GM04503 (cell line): ENCODE data around the gene ATRIP.

Experiments used
- DNase-seq: peaks from one replicate; pipeline ENCODE4 v3.0.0-alpha.2; 2012; ENCODE audit warnings: low read depth

ATRIP gene

DNA sequence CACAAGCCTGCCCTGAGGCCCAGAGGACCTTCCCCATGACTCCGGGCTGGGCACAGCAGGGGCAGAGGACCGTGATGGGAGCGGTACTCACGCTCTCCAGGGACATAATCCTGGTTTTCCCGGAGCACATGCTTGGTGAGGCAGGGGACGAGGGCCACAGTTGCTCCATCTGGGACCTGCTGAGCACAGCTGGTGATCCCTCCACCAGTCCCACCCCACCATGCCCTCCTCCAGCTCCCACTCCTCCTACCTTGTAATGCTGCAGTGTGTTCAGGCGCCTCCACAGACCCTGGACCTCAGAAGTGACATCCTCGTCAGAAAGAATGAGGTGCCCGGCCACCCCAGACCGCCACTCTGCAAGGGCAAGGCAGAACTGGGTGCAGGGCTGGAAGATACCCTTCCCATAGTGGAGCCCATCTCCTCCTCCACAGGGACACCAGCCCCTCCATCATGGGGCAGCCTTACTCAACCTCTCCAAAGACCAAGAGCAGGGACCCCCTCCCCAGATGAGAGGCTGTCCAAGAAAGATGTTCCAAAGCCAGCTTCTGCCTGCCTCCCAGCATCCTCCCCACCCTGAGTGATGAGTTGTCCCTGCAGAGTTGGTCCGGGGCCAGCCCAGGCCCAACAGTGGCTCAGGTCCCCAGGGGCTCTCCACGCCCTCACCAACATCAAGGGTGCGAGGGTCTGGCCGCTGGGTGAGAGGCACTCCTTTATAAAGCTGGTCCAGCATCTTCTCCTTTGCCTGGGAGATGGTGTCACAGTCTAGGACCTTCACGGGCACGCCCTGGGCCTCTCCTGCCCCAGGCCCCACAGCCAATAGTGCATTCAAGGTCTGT, 36.1 kb upstream of the ATRIP start:
- no peak for DNase-seq

DNA sequence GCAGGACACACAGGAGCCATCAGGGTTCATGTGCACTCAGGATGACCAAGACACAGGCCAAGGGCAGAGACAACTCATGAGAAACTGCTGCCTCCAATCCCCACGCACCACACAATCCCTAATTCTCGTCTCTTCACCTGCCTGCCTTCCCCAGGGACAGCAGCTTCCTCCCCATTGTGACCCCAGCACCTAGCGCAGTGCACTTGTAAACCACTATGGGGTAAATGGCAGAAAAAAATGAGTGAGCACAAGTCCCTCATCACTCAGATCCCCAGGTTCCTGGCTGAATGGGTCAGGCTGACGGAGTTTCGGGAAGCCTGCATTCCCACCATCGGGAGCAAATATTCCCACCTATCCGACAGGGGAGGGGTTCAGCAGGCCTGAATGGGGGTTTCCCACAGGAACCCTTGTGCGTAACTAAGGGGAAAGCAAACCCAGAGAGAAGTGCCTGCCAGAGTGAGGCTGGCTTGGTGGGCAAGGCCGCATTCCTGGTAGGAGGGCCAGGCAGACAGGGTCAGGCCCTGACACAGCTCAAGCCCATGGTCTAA, 35.4 kb upstream of the ATRIP start:
- DNase-seq = no peak

DNA sequence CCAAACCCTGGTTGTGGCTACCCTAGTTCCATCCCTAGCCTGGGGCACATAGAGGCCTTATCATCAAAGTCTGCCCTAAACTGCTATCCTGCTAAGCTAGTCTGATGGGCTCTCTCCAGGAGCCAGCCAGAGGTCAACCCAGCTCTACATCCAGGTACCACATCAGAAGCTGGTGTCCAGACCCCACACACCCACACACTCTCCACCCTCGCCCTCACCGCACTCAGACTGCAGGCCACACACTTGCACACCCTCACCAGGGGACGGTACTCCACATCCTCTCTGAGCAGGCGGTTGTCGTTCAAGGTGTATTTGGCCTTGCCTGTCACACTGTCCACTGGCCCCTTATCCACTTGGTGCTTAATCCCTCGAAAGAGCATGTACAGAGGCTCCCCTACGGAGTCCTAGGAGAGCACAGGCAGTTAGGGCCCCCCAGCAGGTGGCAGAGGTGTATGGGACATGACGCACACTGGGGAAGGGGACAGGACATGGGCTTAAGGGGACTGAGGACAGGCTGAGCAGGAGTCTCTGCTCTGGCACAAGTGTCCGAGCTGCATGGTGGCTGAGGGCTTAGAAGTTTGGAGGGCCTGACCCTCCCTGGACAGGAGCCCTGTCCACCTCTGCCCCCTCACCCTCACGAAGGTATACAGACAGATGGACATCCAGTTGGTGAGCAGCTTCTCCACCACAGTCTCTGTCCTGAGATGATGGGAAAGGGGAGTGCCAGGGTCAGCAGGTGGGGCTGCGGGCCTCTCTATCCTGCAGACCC, 34.7 kb upstream of the ATRIP start:
- DNase-seq = no peak

DNA sequence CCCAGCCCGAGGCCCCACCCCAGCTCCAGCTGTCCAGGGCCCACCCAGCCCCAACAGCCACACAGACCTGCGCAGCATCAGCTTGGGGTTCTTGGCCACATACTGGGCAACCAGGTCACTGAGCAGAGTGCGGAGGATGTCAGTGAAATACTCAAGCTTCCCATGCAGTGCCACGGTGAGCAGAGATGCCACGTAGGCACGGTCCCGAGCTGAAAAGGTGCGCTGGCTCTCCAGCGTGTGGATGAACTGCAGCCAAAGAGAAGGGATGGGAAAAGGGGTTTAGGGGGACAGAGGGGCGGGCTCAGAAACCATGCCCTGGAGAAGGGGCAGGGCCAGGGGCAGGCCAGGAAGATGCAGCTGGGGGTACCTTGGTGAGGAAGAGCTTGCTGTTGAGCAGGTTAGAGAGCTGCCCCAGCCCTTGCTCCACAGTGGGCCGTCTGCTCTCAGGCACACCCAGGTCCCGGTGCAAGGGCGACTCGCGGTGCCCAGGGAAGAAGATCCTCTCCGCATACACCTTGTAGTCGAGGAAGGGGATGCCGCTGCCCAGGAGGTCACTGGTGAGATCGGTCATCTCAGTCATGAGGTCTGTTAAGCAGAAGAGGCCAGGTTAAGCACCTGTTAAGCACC, 34.0 kb upstream of the ATRIP start:
- DNase-seq = no peak

DNA sequence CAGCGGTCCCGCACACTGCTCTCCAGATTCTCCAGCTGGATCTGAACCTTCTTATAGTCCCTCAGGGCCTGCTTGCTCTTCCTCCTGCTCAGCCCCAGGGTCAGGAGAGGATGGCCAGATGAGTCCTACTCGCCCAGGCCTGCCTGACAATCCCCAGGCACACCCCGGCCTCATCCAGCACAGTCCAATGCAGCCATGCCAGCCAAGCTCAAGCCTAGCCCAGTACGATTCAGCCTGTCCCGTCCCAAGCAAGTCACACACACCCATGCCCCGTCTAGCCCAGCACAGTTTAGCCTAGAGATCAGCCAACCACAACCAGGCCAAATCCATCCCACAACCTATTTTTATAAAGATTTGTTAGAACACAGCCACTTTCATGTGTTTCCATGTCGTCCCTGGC, 33.5 kb upstream of the ATRIP start:
- no peak for DNase-seq

DNA sequence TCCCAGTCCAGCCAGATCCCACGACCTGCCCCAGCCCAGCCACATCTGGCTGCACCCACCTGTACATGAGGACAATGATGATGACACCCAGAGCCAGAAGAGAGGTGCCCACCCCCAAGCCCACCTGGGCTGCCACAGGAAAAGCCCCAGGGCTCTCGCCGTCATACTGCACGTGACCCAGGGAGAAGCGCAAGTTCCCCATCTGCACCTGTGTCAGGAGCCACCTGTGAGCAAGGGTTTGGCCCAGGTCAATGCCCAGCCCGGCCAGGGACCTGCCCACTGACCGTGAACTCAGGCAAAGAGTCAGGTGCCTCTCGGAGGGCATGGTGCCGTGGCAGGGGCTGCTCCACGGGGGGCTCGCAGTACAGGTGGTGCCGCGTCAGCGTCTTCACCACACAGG, 32.9 kb upstream of the ATRIP start:
- no peak for DNase-seq

DNA sequence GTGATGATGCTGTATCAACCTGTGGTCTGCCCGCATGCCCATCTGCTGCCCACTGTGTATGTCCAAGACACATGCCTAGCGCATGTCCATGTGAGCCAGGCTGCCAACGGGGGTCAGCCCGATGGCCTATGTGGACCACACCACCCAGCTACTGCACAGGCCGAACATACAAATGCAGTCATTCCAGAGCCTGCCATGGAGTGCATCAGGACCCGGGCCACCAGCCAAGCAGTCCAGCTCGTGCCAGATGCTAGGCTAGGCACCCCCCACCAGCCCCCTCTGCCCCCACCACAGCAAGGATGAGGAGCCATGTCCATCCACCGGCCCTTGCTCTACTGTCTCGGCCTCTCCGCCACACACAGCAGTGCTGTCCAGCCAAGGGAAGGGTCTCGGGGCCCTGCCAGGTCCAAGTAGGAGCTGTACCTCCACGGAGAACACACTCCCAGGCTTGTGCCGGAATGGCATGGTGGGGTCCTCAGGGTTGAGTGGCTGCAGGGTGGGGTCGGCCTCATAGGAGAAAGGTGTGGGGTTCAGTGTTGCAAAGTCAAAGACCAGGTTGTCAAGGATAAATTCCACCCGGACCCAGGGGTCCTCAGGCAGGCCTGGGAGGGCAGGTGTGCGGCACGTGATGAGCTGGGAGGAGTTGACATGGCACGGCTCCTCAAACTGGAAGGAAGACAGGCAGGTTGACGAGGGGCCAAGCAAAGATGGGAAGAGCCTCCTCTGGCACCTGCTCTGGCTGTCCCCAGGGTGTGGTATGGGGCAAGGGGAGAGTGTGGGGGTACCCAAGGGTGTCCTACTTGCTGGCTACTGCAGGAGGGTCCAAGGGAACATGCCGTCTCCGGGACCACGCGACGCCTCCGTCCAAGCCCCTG, 31.9 kb upstream of the ATRIP start:
- DNase-seq = no peak

DNA sequence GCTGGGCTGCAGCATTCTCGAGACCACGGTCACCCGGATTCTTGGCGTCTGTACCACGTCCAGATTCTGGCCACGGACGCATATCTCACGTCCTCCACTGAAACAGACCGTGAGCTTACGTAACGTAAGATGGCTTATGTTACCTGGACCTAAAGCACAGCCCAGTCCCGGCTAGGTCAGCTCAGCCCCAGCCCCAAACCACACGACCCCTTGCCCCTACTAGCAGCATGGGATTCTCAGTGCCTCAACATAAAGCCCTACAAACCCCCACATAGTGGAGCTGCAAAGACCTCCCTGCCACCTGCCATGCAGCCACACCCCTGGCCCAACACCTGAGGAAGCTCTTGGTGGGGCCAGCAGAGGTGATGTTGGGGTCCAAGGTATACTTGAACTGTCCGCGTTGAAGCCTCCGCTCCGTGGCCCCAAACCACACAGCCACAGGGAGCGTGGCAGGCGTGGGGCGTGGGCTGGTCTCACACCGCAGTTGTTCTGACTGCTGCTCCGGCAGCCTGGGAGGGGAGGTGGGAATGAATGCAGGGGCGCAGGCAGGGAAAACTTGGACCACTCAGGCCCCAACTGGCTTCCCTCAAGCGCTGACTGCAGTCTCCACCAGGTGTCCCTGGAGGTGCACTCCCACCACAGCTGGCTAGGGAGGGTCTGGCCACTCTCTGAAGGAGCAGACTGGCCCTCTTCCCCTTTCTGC, 31.1 kb upstream of the ATRIP start:
- DNase-seq = no peak

DNA sequence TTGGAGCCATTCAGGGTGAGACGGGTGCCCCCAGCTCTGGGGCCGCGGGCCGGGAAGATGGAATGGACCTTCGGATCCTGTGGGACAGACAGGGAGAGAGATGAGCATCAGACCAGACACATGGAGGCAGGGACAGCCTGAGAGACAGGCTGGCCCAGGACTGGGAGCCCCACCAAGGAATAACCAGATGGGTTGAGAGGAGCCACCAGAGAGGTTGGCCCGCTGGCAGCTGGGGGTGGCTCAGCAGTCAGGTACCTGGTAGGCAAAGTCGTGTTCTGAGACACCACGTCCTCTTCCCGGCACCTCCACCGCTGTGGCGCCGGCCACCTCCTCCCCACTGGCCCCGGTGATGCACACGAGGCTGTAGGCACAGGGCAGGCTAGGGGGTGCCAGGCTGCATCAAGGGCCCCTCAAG, 30.4 kb upstream of the ATRIP start:
- no peak for DNase-seq

DNA sequence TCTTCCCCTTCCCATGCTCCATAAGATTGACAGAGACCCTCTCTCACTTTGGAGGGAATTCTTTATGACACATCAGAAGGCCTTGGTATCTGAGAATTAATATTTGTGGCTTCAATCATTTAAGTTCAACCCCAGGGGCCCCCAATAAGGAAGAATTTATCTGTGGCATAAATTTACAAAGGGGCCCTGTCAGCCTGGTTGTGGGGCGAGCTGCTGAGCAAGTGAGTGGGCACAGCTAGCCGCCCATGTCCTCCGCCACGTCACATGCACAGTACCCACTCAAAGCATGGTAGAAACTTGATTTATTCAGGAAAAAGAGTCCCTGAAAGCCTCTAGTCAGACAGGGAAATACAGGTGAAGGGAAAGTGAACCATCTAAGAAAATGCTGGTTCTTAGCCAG, 30.0 kb upstream of the ATRIP start:
- DNase-seq = no peak

DNA sequence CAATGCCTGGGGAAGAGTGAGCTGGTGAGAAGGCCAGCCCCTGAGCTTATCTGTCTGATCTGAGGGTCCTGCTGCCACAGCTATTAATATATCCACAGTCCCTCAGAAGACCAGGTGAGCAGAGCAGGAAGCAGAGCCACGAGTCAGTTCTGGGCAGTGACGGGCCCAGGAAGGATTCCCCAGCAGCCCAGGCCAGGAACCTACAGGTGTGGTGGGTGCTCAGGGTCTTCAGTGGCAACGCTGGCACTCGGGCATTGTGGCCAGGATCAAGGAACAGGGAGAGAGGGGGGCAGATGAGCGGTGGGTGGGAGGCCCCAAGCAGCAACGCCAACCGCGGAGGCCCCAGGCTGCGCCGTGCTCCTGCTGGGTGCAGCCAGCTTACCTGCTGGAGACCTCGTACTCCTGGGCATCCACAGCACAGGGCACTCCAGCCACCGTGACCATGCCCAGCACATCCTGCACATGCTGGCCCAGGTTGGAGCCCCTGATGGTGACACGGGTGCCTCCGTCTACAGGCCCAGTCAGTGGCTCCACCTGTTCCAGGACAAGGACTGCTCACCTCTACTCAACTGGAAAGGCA, 28.9 kb upstream of the ATRIP start:
- DNase-seq = no peak

DNA sequence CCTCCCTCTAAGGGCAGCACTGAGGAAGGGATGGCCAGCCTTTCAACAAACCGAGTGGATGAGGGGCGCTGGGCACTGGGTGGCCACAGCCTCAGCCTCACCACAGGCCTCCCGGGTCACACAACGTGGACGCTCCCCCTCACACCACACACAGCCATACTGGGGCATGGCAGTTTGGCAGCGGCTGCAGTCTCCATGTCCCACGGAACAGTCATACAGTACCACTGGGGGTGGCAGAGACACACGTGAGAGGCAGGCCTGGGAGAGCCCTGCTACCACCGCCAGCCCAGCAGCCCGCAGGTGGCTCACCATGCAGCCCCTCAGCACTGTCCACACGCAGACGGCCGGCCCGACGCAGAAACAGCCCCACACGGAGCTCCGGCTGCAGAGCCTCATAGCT, 28.4 kb upstream of the ATRIP start:
- DNase-seq = no peak

DNA sequence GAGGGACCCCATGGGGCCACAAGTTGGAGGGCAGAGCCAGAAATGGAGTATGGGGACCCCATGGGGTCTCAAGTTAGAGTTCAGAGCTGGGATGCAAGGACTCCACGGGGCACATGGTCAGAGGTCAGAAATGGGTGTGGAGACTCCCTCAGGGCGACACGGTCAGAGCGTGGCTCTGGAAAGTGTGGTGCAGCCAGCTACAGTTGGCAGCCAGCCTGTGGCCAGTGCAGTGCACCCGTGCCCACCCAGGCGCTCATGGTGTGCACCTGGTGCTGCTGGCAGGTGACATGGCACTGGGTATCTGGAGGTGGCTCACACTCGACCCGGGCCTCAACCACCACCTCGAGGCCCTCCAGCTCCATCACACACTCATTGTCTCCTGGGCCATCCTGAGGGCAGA, 27.9 kb upstream of the ATRIP start:
- DNase-seq = no peak

DNA sequence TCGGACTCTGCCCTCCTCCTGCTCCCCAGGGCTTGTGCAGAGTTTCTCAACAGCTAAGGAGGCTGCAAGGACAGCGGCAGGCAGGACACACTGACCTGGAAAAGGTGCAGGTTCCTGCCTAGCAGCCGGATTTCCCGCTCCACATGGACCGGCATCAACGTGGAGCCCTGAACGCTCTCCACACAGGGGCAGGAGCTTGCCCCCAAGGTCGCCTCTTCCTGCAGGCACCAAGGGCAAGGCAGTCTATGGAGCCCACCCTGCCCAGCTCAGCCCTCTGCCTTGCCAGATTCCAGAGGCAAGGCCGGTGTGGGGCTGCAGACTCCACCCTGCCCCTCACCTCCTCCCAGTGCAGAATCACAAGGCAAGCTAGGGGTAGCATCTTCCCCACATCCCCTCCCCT, 27.4 kb upstream of the ATRIP start:
- DNase-seq = no peak

DNA sequence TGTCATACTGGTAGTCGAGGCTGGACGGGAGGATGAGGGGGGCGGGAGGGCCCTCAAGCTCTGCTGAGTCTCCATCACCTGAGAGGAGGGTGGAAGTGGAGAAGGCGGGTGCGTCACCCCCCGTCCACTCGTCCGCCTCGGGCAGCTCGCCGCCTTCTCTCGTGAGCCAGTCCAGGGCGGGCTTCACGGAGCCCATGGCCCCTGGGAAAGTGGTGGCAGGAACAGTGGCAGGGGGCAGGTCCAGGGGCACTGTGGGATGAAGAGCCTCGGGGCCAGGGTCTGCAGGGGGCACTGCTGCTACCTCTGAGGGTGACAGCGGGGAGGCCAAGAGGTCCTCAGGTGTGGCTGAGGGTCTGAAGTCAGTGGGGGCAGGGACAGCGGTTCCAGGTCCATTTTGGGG, 26.9 kb upstream of the ATRIP start:
- no peak for DNase-seq

DNA sequence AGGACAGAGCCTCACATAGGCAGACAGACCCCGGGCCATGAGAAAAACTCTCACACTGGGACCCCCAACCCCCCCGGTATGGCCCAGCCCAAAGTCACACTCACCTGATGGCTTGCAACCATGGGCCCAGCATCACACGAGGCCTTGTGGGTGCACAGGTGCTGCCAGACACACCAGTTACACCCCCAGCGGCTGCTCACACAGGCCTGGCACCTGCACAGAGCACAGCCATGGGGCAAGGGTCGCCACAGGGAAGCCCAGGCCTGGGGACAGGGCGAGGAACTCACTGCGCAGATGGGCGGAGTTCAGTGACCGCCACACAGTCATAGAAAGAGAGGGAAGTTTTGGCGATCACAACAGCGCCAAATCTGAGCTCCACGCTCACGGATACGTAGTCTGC, 26.0 kb upstream of the ATRIP start:
- DNase-seq = no peak

DNA sequence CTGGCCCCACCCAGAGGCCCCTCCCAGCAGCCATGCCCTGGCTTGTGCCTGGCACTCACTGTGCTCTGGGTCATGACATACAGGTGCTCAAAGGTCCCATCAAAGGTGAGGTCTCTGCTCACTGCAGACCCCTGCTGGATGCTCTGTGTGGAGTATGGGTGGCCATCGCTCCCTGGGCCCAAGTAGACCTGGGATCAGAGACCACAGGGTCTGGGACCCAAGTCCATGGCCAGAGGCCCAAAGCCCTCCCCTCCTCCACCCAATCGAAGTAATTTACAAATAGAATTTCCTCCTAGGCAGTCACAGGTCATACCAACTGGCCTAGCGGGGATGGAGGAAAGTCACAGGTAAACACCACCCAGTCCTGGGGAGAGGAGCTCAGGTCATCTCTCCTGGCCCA, 24.3 kb upstream of the ATRIP start:
- no peak for DNase-seq

DNA sequence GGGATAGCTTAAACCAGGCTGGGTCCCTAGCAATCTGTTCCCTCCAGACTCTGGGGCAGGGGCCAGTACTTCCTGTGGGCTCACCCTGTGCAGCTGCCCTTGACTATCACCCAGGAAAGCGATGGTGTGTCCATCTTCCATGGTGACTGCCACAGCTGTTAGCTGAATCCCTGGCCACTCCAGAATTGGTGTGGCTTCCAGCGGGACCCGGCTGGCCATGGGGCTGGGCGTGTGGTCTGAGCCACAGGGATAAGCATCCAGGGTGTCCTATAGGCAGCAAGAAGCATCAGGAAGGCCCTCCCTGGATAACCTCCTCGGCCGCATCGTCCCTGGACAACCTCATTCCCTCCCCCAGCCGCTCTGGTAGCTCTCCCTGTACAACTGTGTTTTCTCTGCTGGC, 23.9 kb upstream of the ATRIP start:
- no peak for DNase-seq

DNA sequence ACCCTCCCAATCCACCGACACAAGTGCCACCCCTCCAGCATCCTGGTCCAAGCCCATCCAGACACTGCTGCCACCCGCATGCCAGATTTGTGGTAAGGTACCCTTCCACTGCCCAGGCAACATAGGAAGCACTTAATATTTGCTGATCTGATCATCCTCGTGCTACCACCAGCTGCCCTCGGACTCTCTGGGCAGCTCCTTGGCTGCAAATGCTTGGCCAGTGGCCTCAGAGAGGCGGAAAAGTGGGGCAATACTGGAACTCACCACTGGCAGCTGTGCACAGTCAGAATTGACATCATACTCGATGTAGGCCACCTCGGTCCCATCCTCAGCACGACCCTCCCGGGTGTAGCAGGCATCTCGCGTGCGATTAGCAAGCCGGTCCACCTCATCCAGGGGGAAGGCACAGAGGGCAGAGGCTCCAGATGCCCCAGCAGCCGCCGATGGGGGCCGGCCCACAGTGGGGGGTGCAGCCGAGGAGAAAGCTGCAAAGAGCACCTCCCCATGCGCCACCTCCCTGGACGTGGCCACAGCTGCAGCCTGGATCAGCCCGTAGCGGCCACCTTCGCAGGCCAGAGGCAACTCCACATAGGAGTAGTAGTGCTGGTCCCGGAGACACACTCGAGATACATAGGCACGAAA, 23.2 kb upstream of the ATRIP start:
- no peak for DNase-seq
